A549 treated with CORT108297 at 1 μM for 4 hours (cell line): ENCODE data around the gene TTC5. TPM values are rescaled to one million over a fixed set of nuclear protein-coding genes. Genes with fewer than 3 reads are reported as not detected.

Experiments used
- total RNA-seq: library from RNA; stranded (reverse); fragments of 200-300 nt; extraction: Qiagen RNA extraction; gene quantifications from 5 replicates; pipeline ENCODE4 v1.2.3, GENCODE V29; 2022

Gene TTC5, protein sequence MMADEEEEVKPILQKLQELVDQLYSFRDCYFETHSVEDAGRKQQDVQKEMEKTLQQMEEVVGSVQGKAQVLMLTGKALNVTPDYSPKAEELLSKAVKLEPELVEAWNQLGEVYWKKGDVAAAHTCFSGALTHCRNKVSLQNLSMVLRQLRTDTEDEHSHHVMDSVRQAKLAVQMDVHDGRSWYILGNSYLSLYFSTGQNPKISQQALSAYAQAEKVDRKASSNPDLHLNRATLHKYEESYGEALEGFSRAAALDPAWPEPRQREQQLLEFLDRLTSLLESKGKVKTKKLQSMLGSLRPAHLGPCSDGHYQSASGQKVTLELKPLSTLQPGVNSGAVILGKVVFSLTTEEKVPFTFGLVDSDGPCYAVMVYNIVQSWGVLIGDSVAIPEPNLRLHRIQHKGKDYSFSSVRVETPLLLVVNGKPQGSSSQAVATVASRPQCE
- 17.8 to 30.0 TPM (median 20.0 TPM) in 5 replicates for total RNA-seq

GRCh38 chr14:20305265-20306078 lies at the start of gene TTC5:
Gene TTC5, minus strand, starts transcription at chr14:20305951. Its CDS starts 14 bp downstream, at chr14:20305937.

GRCh38 chr14:20343092-20343861 lies 37.5 kb upstream of the TTC5 start, which contains the start of gene PARP2:
Gene PARP2, plus strand, starts transcription at chr14:20343635. Its CDS starts 7 bp downstream, at chr14:20343642.

DNA sequence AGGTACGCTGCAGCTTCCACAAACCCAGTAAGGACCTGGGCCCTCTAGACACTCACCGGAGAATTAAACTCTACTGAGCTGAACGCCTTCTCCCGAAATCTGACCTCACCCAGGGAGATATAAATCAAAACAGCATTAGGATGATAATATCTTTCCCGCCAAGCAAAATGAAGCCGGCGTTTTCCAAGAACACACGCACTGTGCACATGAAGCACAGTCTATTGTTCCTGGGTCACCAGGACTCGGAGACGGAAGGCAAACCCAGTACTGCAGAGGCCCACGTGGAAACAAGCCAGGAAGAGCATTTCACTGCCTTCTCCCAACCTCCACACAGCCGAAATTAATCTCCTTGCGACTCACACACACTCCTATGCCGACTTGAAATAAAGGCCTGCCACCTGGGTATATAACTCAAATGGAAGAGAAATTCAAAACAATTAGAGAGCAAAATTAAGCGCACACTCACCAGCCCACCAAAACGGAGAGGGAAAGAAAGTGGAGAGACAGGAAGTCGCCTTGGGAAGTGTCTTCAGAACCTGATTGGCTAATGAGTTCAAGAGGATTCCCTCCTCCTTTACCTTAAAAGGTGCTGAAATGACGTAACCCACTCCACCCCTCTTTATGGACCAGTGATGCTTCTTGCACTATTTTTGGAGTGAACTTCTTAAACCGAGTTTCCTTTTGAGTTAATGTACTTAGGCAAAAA lies 27.2 kb upstream of the TTC5 start, which contains the start of gene CCNB1IP1:
Gene CCNB1IP1 (minus strand): TSS at position 492 of the 706 bp plus-strand sequence. CDS start 16,756 bp downstream, outside the sequence.

Other genes with a start within 250 kb of the TTC5 start
- not detected in 5 replicates for gene OR4L1, start 245.9 kb downstream of the TTC5 start, total RNA-seq
- gene OR4K17, start 195.2 kb downstream of the TTC5 start, total RNA-seq: not detected in 5 replicates
- not detected in 5 replicates for gene OR4N5, start 167.1 kb downstream of the TTC5 start, total RNA-seq
- not detected in 5 replicates for gene OR11G2, start 115.1 kb downstream of the TTC5 start, total RNA-seq
- gene OR11H6, start 82.2 kb downstream of the TTC5 start, total RNA-seq: not detected in 5 replicates
- not detected in 5 replicates for gene OR11H7, start 77.0 kb downstream of the TTC5 start, total RNA-seq
- gene OR11H4, start 66.7 kb downstream of the TTC5 start, total RNA-seq: not detected in 5 replicates
- gene CCNB1IP1, start 27.3 kb upstream of the TTC5 start, total RNA-seq: 39.2 to 48.8 TPM (median 42.7 TPM) in 5 replicates
- gene PARP2, start 37.7 kb upstream of the TTC5 start, total RNA-seq: 20.0 to 27.3 TPM (median 21.1 TPM) in 5 replicates
- 9.2 to 11.4 TPM (median 10.7 TPM) in 5 replicates for gene TEP1, start 107.5 kb upstream of the TTC5 start, total RNA-seq
- 0.01 to 0.02 TPM in 2 of 5 replicates, not detected in the others for gene KLHL33, start 130.2 kb upstream of the TTC5 start, total RNA-seq
- gene OSGEP, start 148.9 kb upstream of the TTC5 start, total RNA-seq: 24.8 to 26.9 TPM (median 26.0 TPM) in 5 replicates
- gene APEX1, start 149.3 kb upstream of the TTC5 start, total RNA-seq: 256 to 269 TPM (median 260 TPM) in 5 replicates
- 27.7 to 42.8 TPM (median 34.4 TPM) in 5 replicates for gene PIP4P1, start 155.5 kb upstream of the TTC5 start, total RNA-seq
- gene PNP, start 163.5 kb upstream of the TTC5 start, total RNA-seq: 154 to 192 TPM (median 164 TPM) in 5 replicates
- gene RNASE10, start 199.6 kb upstream of the TTC5 start, total RNA-seq: 0.13 to 0.35 TPM (median 0.22 TPM) in 5 replicates